Esophagus squamous epithelium (tissue), 5 donors: ENCODE data around the gene BCL10. TPM values are rescaled to one million over a fixed set of nuclear protein-coding genes. Genes with fewer than 3 reads are reported as not detected.
A peak's percentile ranks its signal among the peaks of the same experiment; 100 is the strongest.

Source experiments
- DNase-seq: peaks from one replicate; lab custom pipeline; 2025; lab: John Stamatoyannopoulos, UW
- H3K27ac ChIP-seq, 4 donors: fragments of 200-600 bp; sonication (generic); one replicate each; pipeline ENCODE4 v1.5.1; 2016 to 2019; ENCODE audit warnings: mild to moderate bottlenecking in 1 of 4
- H3K27me3 ChIP-seq, 4 donors: fragments of 200-600 bp; sonication (generic); 1 replicate in 3 of 4; 2 replicates in 1 of 4; pipeline versions ENCODE4 v1.5.1 to v1.6.0; 2017 to 2021; ENCODE audit warnings: antibody characterized with exemption in 1 of 4
- H3K36me3 ChIP-seq, 3 donors: fragments of 200-600 bp; sonication (generic); one replicate each; pipeline ENCODE4 v1.5.1; 2016 to 2019
- H3K4me1 ChIP-seq, 3 donors: fragments of 200-600 bp; sonication (generic); one replicate each; pipeline ENCODE4 v1.5.1; 2017 to 2019
- H3K4me3 ChIP-seq, 4 donors: fragments of 200-600 bp; sonication (generic); 1 replicate in 3 of 4; 2 replicates in 1 of 4; pipeline ENCODE4 v1.5.1; 2016 to 2019; ENCODE audit warnings: mild to moderate bottlenecking in 2 of 4, moderate library complexity in 1 of 4
- H3K9me3 ChIP-seq, 3 donors: fragments of 200-600 bp; sonication (generic); one replicate each; pipeline ENCODE4 v1.5.1; 2016 to 2019
- POLR2A ChIP-seq, 4 donors: fragments of 450-650 bp; IDR thresholded peaks; one replicate each; pipeline ENCODE4 v1.6.1; 2017; ENCODE audit warnings: antibody characterized with exemption in 4 of 4, mild to moderate bottlenecking in 4 of 4, moderate library complexity in 3 of 4
- whole genome bisulfite sequencing, 2 donors: methylation state at CpG; one replicate each; pipeline ENCODE4 v1.1.5; 2018; 5-methylcytosine and 5-hydroxymethylcytosine counted together
- intact Hi-C: fragments of 100-400 bp; cut with DNase I; formaldehyde crosslinking; loops from one replicate; pipeline ENCODE4 v1.15.0; 2022
- total RNA-seq, 4 donors: library from RNA; depleted of rRNA; stranded (reverse); fragments of >200 nt; gene quantifications; one replicate each; pipeline ENCODE4 v1.1.0, GENCODE V29; 2016
- TF ChIP-seq, protein P1 (sequence below), 6 experiments: fragments of 450-650 bp in 4 of 6; fragments of 200-600 bp in 2 of 6; sonication (generic) in 2 of 6; IDR thresholded peaks; one replicate each; pipeline ENCODE4 v1.5.1; 2016 to 2019; ENCODE audit warnings: antibody characterized with exemption in 6 of 6, mild to moderate bottlenecking in 4 of 6, moderate library complexity in 4 of 6
- donor health status: DM: yes; HTN: yes; CAD: no.

The BCL10 gene
- total RNA-seq, 4 donors from 2014 or later: 24.4 to 42.3 (median 27.0) TPM

DNA sequence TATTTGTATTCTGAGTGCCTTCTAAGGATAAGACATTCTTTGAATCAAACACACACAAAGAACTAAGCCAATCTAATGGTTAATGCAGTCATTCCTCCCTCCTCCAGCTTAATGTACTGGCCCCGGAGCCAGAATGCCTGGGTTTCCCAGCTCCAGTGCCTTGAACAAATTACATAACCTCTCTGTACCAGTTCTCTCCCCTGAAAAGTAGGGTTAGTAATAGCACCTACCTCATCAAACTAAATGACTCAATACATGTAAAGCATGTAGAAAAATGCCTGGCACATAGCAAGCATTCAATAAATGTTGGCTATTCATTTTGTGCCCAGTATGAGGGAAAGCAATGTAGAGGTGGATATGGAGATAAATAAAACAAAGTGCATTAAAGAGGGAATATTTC is 31.0 kb downstream of the BCL10 start:
- Histone ChIP-seq H3K9me3 (no peaks in the 10 kb centered on the region), H3K27me3 (no peaks in the 10 kb centered on the region), H3K36me3 (peaks cover 0 to 5% (median 0%) of the 10 kb centered on the region in 3 donors), H3K4me3 (no peak overlapping the region), H3K27ac (no peak overlapping the region), H3K4me1 (peaks cover 0 to 4% (median 1%) of the 10 kb centered on the region in 3 donors)
- TF ChIP-seq, protein P1, sequence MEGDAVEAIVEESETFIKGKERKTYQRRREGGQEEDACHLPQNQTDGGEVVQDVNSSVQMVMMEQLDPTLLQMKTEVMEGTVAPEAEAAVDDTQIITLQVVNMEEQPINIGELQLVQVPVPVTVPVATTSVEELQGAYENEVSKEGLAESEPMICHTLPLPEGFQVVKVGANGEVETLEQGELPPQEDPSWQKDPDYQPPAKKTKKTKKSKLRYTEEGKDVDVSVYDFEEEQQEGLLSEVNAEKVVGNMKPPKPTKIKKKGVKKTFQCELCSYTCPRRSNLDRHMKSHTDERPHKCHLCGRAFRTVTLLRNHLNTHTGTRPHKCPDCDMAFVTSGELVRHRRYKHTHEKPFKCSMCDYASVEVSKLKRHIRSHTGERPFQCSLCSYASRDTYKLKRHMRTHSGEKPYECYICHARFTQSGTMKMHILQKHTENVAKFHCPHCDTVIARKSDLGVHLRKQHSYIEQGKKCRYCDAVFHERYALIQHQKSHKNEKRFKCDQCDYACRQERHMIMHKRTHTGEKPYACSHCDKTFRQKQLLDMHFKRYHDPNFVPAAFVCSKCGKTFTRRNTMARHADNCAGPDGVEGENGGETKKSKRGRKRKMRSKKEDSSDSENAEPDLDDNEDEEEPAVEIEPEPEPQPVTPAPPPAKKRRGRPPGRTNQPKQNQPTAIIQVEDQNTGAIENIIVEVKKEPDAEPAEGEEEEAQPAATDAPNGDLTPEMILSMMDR (IDR thresholded peaks at IDR 0.05): no peak
- TF ChIP-seq POLR2A (IDR thresholded peaks at IDR 0.05): no peak
- intact Hi-C loops: no loop called here
- WGBS, 2 donors: 70 to 79% methylated on average over 1 of the region's 1 CpG
- no peak for DNase-seq

DNA sequence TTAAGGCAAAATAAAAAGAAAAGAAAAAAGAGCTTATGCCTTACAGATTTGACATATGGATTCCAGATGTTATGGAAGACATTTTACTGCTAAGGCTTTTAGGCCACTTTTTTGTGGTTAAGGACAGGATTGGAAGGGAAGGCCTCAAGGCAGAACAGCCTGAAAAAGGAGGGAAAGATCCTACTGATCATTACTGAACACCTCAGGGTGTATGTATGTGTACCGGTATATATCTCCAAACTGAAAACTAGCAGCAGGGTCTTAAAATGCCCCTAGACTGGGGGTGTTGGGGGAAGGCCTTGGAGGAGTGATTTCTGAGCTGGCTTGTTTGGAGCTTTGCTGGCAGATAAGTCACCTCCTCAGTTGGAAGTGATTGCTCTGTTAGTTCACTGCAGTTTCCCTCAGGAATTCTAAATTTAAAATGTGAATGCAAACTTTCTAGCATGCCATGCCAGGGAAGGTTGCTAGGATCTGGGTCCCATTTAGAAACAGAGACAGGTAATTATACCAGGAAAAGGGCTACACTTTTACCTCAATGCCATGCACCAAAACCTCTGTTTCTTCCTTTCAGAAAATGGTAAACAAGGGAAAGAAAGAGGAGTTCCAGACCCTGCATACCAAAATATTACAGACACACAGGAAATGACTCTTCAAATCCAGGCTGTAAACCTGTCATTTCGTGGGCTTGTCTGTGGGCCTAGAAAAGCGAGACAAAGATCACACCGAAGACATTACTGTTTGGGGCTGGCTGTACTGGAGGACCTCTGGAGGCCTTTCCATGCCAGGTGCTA is 32.0 kb downstream of the BCL10 start:
- H3K36me3 ChIP-seq: no peaks in the 10 kb centered on the region
- intact Hi-C loops: no loop called here
- H3K27me3 ChIP-seq: no peaks in the 10 kb centered on the region
- 60 to 67% methylated on average over 4 of the region's 4 CpGs for WGBS, 2 donors
- no peaks in the 10 kb centered on the region for H3K9me3 ChIP-seq
- no peak for DNase-seq
- TF ChIP-seq POLR2A (IDR thresholded peaks at IDR 0.05): no peak
- TF ChIP-seq, protein P1 (IDR thresholded peaks at IDR 0.05): no peak
- H3K4me1 ChIP-seq: peaks cover 0 to 7% (median 4%) of the 10 kb centered on the region in 3 donors
- no peak overlapping the region for H3K4me3 ChIP-seq
- no peak overlapping the region for H3K27ac ChIP-seq

DNA sequence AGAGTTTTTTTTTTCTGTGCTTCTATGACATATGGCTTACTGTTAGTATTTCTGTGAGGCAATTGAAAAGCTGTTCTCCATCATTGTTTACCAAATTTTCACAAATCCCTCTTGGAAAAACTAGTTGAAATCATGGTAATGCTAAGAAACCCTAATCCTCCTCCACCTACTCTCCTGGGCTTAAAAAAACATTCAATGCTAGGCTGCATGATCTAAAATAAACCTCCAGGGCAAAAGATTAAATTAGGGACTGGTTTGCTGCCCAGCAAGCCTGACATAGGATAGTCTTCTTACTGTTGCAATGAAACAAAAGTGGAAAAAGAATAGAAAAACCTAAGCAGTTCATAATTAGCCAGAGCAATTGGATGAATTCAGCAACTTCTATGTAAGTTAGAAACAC is 33.1 kb downstream of the BCL10 start:
- no peak overlapping the region for H3K4me3 ChIP-seq
- no peaks in the 10 kb centered on the region for H3K9me3 ChIP-seq
- no peak overlapping the region for H3K27ac ChIP-seq
- no peak for TF ChIP-seq POLR2A (IDR thresholded peaks at IDR 0.05)
- TF ChIP-seq, protein P1 (IDR thresholded peaks at IDR 0.05): no peak
- H3K27me3 ChIP-seq: no peaks in the 10 kb centered on the region
- DNase-seq: no peak
- peaks cover 0 to 7% (median 4%) of the 10 kb centered on the region in 3 donors for H3K4me1 ChIP-seq
- no peaks in the 10 kb centered on the region for H3K36me3 ChIP-seq
- intact Hi-C loops: no loop called here

DNA sequence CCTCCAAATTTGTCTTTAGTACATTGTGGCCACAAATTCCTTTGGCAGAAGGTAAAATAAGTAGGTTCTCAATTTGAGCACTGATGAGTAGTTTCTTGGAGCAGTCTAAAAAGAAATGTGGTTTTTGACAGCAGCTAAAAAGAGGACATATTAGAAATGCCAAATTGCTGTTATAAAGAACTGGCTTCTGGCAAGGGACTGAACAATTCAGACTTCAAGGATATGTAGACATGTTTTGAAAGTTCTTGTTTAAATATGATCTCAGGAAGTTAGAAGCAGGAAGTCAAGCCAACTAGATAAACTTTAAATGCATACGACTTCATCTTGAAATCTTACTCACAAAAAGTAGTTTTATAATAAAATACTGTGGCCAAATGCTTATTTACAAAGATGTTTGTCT is 35.8 kb downstream of the BCL10 start:
- Histone ChIP-seq H3K27me3 (no peaks in the 10 kb centered on the region), H3K27ac (no peak overlapping the region), H3K9me3 (no peaks in the 10 kb centered on the region), H3K4me1 (peaks cover 0 to 7% (median 4%) of the 10 kb centered on the region in 3 donors), H3K36me3 (no peaks in the 10 kb centered on the region), H3K4me3 (no peak overlapping the region)
- 11 to 20% methylated on average over 1 of the region's 1 CpG for WGBS, 2 donors
- TF ChIP-seq, protein P1 (IDR thresholded peaks at IDR 0.05): no peak
- TF ChIP-seq POLR2A (IDR thresholded peaks at IDR 0.05): no peak
- DNase-seq: no peak
- intact Hi-C loops: no loop called here

DNA sequence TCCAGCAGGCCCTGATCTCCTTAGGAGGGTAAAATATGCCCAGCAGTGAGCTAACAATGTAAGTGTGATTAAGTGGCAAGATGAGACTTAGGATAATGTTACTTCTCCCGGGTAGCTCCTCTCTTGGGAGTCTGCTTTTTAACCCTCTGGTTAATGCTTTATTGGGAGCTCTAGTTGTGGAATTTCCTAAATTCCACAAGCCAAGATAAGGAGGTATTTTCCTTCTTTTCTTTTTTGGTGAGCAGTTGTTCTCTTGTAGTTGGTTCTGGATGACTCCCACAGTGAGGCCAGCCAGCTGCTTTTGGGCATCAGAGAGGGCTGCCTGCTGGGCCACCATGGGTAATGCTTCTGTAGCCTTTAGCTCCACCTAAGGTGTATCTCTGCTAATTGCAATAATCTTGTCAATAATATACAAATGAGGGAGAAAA is 36.2 kb downstream of the BCL10 start:
- intact Hi-C loops: no loop called here
- 22 to 23% methylated on average over 1 of the region's 1 CpG for WGBS, 2 donors
- Histone ChIP-seq H3K9me3 (no peaks in the 10 kb centered on the region), H3K4me3 (no peak overlapping the region), H3K4me1 (peaks cover 0 to 7% (median 4%) of the 10 kb centered on the region in 3 donors), H3K27ac (no peak overlapping the region), H3K27me3 (no peaks in the 10 kb centered on the region), H3K36me3 (no peaks in the 10 kb centered on the region)
- DNase-seq: no peak
- TF ChIP-seq, protein P1 (IDR thresholded peaks at IDR 0.05): peak in 3 of 6 experiments; percentile 15 to 33 (median 16)
- no peak for TF ChIP-seq POLR2A (IDR thresholded peaks at IDR 0.05)
